Endothelial cell (in vitro differentiated cells): ENCODE results near the gene PRR12. TPM values are rescaled to one million over a fixed set of nuclear protein-coding genes. Genes with fewer than 3 reads are reported as not detected.
A peak's percentile ranks its signal among the peaks of the same experiment; 100 is the strongest.

ENCODE experiments used
- DNase-seq: peaks from one replicate; pipeline ENCODE4 v3.0.0; 2021; ENCODE audit warnings: low spot score
- H3K27ac Mint-ChIP-seq: one replicate; pipeline ENCODE4 v1.8.0; 2021; ENCODE audit warnings: mixed read lengths, inconsistent platforms; ENCODE audit not compliant: unreplicated experiment
- H3K27me3 Mint-ChIP-seq: one replicate; pipeline ENCODE4 v1.8.0; 2021; ENCODE audit warnings: mild to moderate bottlenecking, moderate library complexity, mixed read lengths, inconsistent platforms; ENCODE audit not compliant: unreplicated experiment
- H3K36me3 Mint-ChIP-seq: one replicate; pipeline ENCODE4 v1.8.0; 2021; ENCODE audit warnings: mild to moderate bottlenecking, low read depth, mixed read lengths, inconsistent platforms; ENCODE audit not compliant: unreplicated experiment
- H3K4me1 Mint-ChIP-seq: one replicate; pipeline ENCODE4 v1.8.0; 2021; ENCODE audit warnings: mild to moderate bottlenecking, mixed read lengths, inconsistent platforms; ENCODE audit not compliant: unreplicated experiment
- H3K4me3 Mint-ChIP-seq: one replicate; pipeline ENCODE4 v1.8.0; 2021; ENCODE audit warnings: mild to moderate bottlenecking, mixed read lengths, inconsistent platforms; ENCODE audit not compliant: unreplicated experiment
- H3K9me3 Mint-ChIP-seq: one replicate; pipeline ENCODE4 v1.8.0; 2021; ENCODE audit warnings: mixed read lengths, inconsistent platforms; ENCODE audit not compliant: unreplicated experiment
- total RNA-seq: library from RNA; stranded (reverse); fragmentation: NEBNext Ultra II Directional; extraction: Animal tissue kit (Norgen Biotek cat#: 25700); gene quantifications from one replicate; pipeline ENCODE4 v1.2.1, GENCODE V29; 2021; ENCODE audit not compliant: unreplicated experiment
- TF ChIP-seq, protein P1 (sequence below): fragments of 200-600 bp; sonication (generic); IDR thresholded peaks from one replicate; pipeline ENCODE4 v1.5.0; 2021; ENCODE audit warnings: antibody characterized with exemption; ENCODE audit not compliant: unreplicated experiment

The PRR12 gene
- total RNA-seq, 1 donor from 2014 or later: 38.8 TPM

DNA sequence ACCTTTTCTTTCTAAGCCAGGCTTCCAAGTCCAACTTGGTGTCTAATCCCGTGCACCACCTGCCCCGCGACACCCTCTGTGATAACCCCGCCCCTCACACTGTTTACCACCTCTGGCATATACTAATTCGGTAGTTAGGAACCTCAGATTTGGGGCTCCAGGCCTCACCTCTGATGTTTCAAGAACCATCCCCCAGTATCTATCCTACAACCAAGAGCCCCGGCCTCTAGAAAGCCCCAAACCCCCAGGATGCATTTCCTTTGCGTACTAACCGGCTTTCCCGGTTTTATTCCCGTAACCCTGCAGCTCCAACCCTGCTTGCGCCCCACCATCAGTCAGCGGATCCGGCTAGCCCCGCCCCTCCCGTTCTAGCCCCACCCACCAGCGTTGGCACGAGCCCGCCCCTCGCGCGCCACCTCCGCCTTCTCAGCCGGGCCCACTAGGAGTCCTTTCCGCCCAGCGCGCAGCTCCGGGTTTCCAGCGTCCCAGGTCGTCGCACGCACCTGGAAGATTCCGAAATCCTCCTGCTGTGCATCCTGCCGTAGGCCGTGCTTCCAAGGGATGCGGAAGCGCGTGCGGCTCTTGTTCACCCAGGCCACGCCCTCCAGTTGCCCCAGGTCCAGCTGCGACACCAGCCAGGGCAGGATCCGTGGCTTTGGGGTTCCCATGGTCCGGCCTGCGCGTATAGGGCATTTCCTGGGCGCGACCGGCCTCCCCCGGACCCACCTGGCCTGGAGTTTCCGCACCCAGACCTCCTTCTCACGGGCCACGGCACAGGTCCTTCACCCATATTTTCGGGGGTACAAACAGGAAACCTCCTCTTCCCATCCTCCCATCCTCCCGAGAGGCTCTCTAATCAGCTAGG lies 73.4 kb downstream of the PRR12 start:
- Mint-ChIP-seq H3K4me1 (peaks cover 17% of the 10 kb centered on the region), H3K27ac (peak overlapping the region; percentile 93), H3K36me3 (peaks cover 23% of the 10 kb centered on the region), H3K27me3 (peaks cover 27% of the 10 kb centered on the region), H3K9me3 (no peaks in the 10 kb centered on the region), H3K4me3 (peak overlapping the region; percentile 97)
- peak; percentile 95 for DNase-seq
- TF ChIP-seq, protein P1, sequence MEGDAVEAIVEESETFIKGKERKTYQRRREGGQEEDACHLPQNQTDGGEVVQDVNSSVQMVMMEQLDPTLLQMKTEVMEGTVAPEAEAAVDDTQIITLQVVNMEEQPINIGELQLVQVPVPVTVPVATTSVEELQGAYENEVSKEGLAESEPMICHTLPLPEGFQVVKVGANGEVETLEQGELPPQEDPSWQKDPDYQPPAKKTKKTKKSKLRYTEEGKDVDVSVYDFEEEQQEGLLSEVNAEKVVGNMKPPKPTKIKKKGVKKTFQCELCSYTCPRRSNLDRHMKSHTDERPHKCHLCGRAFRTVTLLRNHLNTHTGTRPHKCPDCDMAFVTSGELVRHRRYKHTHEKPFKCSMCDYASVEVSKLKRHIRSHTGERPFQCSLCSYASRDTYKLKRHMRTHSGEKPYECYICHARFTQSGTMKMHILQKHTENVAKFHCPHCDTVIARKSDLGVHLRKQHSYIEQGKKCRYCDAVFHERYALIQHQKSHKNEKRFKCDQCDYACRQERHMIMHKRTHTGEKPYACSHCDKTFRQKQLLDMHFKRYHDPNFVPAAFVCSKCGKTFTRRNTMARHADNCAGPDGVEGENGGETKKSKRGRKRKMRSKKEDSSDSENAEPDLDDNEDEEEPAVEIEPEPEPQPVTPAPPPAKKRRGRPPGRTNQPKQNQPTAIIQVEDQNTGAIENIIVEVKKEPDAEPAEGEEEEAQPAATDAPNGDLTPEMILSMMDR: no peak

DNA sequence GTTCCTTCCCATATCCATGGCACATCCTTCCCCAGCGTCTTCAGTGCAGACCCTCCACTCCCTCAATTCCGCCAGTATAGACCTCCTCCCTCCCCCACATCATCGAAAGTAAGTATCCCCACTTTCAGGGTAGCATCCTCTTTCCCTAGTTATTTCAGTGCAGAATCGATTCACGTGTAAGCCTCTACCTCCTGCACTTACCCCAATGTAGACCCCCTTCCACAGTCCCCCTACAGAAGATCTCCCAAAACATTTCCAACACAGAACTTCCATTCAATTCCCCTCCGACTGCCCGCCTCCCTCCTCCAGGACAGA lies 74.0 kb downstream of the PRR12 start:
- DNase-seq: no peak
- TF ChIP-seq, protein P1: no peak
- Mint-ChIP-seq H3K4me3 (peak overlapping the region; percentile 97), H3K27ac (peak overlapping the region; percentile 80), H3K9me3 (no peaks in the 10 kb centered on the region), H3K27me3 (peaks cover 28% of the 10 kb centered on the region), H3K36me3 (peaks cover 23% of the 10 kb centered on the region), H3K4me1 (peaks cover 17% of the 10 kb centered on the region)

DNA sequence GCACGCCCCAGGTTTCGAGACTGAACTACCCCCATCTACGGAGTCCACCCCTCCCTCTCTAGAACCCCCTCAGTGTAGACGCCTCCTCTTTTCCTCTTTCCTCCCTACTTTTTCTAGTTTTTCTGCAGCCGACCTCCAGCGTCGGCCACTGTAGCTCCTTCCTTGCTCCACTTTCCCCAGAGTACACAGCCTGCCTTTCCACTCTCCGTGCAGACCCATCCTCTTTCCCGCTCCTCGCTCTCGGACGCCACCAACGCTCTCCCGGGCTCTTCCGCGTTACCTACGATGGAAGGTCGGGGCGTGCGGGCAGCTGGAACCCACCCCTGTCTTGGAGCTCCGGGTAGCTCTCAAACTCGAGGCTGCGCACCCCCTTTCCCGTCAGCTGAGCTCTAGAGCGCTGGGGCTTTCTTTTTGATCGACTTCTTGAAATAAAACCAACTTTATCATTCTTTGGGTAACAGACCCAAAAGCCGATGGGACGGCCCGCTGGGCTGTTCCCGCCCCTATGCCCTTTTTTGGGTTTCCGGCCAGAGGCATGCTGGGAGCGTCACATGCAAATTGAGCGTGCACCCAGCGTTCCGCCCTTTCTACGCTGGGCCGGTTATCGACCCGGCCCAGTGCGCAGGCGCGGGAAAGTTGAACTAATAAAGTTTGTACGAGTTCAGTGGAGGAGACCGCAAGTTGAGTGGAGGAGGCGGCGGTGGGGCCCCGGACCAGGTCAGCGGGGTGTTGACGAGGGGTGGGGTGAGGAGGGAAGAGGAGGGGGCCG lies 74.6 kb downstream of the PRR12 start, which contains the start of the genes BCL2L12 and IRF3:
Gene BCL2L12, plus strand, starts transcription at position 583 of the 769 bp plus-strand sequence. CDS start 760 bp downstream, outside the sequence.
Gene IRF3, minus strand, starts transcription at position 507 of the 769 bp plus-strand sequence. CDS start 1,019 bp downstream, outside the sequence.
- H3K36me3 Mint-ChIP-seq: peaks cover 17% of the 10 kb centered on the region
- peak within 1 kb of the TSS; percentile 97 for H3K4me3 Mint-ChIP-seq
- H3K9me3 Mint-ChIP-seq: no peaks in the 10 kb centered on the region
- peak; percentile 94 for DNase-seq
- peak within 1 kb of the TSS; percentile 80 for H3K27ac Mint-ChIP-seq
- TF ChIP-seq, protein P1: no peak
- peaks cover 26% of the 10 kb centered on the region for H3K27me3 Mint-ChIP-seq
- H3K4me1 Mint-ChIP-seq: peaks cover 17% of the 10 kb centered on the region

DNA sequence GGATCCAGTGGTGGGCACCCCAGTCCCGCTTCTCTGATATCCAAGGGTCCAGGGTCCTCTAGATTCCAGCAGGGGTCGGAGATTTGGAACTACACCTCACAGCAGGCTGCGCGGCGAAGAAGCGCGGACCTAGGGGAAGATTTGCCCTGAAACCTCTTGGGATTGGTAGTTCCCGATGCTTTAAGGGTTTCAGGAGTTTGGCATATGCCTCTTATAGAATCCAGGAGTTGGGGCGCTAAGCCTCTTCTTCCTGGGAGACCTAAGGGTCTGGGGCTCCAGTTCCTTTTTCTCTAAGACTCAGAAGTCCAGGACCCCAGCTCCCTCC lies 75.1 kb downstream of the PRR12 start:
- H3K4me3 Mint-ChIP-seq: peak overlapping the region; percentile 97
- TF ChIP-seq, protein P1: no peak
- DNase-seq: no peak
- peaks cover 16% of the 10 kb centered on the region for H3K36me3 Mint-ChIP-seq
- peaks cover 17% of the 10 kb centered on the region for H3K4me1 Mint-ChIP-seq
- peak overlapping the region; percentile 80 for H3K27ac Mint-ChIP-seq
- H3K27me3 Mint-ChIP-seq: peaks cover 26% of the 10 kb centered on the region
- no peaks in the 10 kb centered on the region for H3K9me3 Mint-ChIP-seq

DNA sequence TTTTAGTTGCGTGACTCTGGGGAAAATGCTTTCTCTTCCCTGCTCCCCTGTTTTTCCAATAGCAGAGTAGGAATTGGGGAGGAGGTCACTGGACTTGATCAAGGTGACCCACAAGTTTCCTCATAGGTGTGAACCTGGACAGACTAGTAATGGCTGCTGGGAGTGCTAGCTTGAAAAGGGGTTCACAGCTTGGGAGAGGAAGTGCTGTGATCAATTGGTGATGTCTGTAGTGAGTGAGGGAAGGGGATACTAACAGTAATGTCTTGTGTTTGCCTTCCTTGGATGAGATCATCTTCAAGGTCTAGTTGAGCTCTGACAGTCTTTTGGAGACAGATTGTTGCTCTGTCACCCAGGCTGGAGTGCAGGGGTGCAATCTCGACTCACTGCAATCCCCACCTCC lies 76.5 kb downstream of the PRR12 start:
- H3K36me3 Mint-ChIP-seq: peaks cover 16% of the 10 kb centered on the region
- peaks cover 23% of the 10 kb centered on the region for H3K4me1 Mint-ChIP-seq
- no peaks in the 10 kb centered on the region for H3K9me3 Mint-ChIP-seq
- peak overlapping the region; percentile 75 for H3K27ac Mint-ChIP-seq
- no peak for DNase-seq
- TF ChIP-seq, protein P1: no peak
- peaks cover 18% of the 10 kb centered on the region for H3K27me3 Mint-ChIP-seq
- peak overlapping the region; percentile 97 for H3K4me3 Mint-ChIP-seq
